Ovary (tissue), 9 donors: ENCODE results near the gene ALDH1B1. TPM values are rescaled to one million over a fixed set of nuclear protein-coding genes. Genes with fewer than 3 reads are reported as not detected.

Experiments
- DNase-seq, 5 donors: peaks; one replicate each; pipeline ENCODE4 v3.0.0-alpha.2; 2019 to 2020
- H3K27ac ChIP-seq, 2 donors: fragments of 200-600 bp; one replicate each; pipeline versions ENCODE4 v1.5.1 to v1.8.0; 2019 to 2022
- H3K27me3 ChIP-seq: fragments of 200-600 bp; one replicate; pipeline ENCODE4 v1.8.0; 2022
- H3K36me3 ChIP-seq: fragments of 200-600 bp; sonication (generic); one replicate; pipeline ENCODE4 v1.5.1; 2019
- H3K4me1 ChIP-seq: one replicate; pipeline ENCODE4 v1.8.1; 2013; ENCODE audit warnings: mild to moderate bottlenecking, moderate library complexity; ENCODE audit not compliant: insufficient read depth
- H3K4me3 ChIP-seq: fragments of 200-600 bp; sonication (generic); one replicate; pipeline ENCODE4 v1.5.1; 2017
- H3K9me3 ChIP-seq, 2 donors: fragments of 200-600 bp in 1 of 2; sonication (generic) in 1 of 2; one replicate each; pipeline versions ENCODE4 v1.5.1 to v1.8.1; 2013 to 2019; ENCODE audit warnings: mild to moderate bottlenecking in 1 of 2, moderate library complexity in 1 of 2
- CTCF ChIP-seq, 3 donors: fragments of 450-650 bp in 2 of 3; fragments of 200-600 bp in 1 of 3; IDR thresholded peaks; one replicate each; pipeline versions ENCODE4 v1.5.1 to v1.8.0; 2016 to 2022; ENCODE audit warnings: antibody characterized with exemption in 3 of 3, mild to moderate bottlenecking in 1 of 3
- EP300 ChIP-seq: sonication (generic); formaldehyde crosslinking; IDR thresholded peaks from one replicate; pipeline ENCODE4 v1.6.1; 2017; ENCODE audit warnings: antibody characterized with exemption
- POLR2A ChIP-seq: fragments of 450-650 bp; IDR thresholded peaks from one replicate; pipeline ENCODE4 v1.6.1; 2017; ENCODE audit warnings: antibody characterized with exemption, mild to moderate bottlenecking, moderate library complexity
- WGBS, 3 donors: extraction: QIAGEN DNeasy Blood & Tissue Kit in 1 of 3; methylation state at CpG; one replicate each; pipeline versions ENCODE4 v1.1.5 to v1.1.7; 2013 to 2017; 5-methylcytosine and 5-hydroxymethylcytosine counted together
- intact Hi-C, 4 donors: fragments of 100-400 bp; cut with DNase I; formaldehyde crosslinking; loops; one replicate each; pipeline versions ENCODE4 v1.11.0 to v1.15.1; 2022 to 2023
- polyA plus RNA-seq, 2 donors: library from polyadenylated mRNA; stranded (reverse); fragments of 200-250 nt in 1 of 2; fragments of 350-450 nt in 1 of 2; fragmentation: Illumina TruSeq in 1 of 2; extraction: RNeasy Lipid Tissue Mini Kit (QIAGEN cat#74804) in 1 of 2; gene quantifications; one replicate each; pipeline ENCODE4 v1.2.3, GENCODE V29; 2013 to 2014
- total RNA-seq, 7 donors: library from RNA; depleted of rRNA in 2 of 7; stranded (reverse); fragments of >200 nt in 2 of 7; fragmentation: NEBNext Ultra II Directional in 3 of 7; extraction: Animal tissue kit (Norgen Biotek cat#: 25700) in 3 of 7; gene quantifications; one replicate each; pipeline versions ENCODE4 v1.1.0 to v1.2.4, GENCODE V29; 2016 to 2023
- donor health status: DM: no; HTN: no; CAD: no; lungs with moderate emphysema.
- donor health status: DM: no; HTN: no; CAD: no.
- donor health status: Bipolar disorder and iron deficiency.
- donor health status: DM: yes; HTN: yes; CAD: no.
- donor health status: DM: no; HTN: no; CAD: no.
- donor health status: DM: yes; HTN: yes; CAD: no.

ALDH1B1 gene
- total and polyA plus RNA-seq, 9 donors, result 7.9 to 47.2 (median 24.3) TPM

DNA sequence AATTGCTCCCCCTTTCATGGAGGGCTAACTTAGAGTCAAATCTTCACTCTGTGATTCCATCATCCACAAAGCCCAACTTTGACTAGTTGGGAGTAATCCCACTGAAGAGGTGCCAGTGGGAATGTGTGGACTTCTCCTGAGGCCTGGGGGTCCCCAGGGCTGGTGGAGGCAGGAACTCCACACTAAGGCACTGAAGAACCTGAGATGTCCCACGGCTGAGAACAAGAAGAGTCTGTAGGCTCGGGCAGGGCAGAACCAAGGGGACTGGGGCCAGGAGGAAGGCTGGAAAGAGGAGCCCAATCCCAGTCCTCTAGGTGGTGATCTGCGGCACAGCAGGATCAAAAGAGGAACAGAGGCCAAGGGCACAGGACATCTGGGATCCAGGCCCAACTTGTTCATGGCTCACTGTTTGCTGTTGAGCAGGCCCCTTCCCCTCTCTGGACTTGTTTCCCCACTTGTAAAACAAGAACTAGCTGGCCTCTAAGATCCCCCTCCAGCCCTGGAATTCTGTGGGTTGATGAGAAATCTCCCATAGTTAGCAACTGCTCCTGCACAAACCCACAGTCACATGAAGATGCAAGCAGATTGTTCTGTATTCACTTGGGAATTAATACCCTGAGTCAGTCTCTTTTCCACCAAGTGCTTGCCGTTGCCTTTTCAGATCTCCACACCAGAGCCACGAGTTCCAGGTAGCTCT, 32.7 kb upstream of the ALDH1B1 start:
- Histone ChIP-seq H3K4me1 (peaks cover 8% of the 10 kb centered on the region), H3K27me3 (no peaks in the 10 kb centered on the region), H3K4me3 (no peak overlapping the region), H3K36me3 (no peaks in the 10 kb centered on the region), H3K9me3 (no peaks in the 10 kb centered on the region), H3K27ac (no peak overlapping the region)
- intact Hi-C loops, result loop anchor here (2.0 to 10.0 kb wide), 8 partner anchors 55 to 448 kb away; no protein-coding TSS in a partner anchor
- DNase-seq, result no peak
- no peak for TF ChIP-seq POLR2A
- no peak for TF ChIP-seq EP300
- no peak for TF ChIP-seq CTCF (IDR thresholded peaks at IDR 0.05)
- WGBS, 3 donors, result 62 to 68% (median 68%) methylated on average over 5 of the region's 5 CpGs

GRCh38 chr9:38360839-38361472, 31.5 kb upstream of the ALDH1B1 start:
- 60 to 68% (median 68%) methylated on average over 7 of the region's 7 CpGs for WGBS, 3 donors
- peaks cover 8% of the 10 kb centered on the region for H3K4me1 ChIP-seq
- intact Hi-C loops, result loop anchor here (2.0 to 10.0 kb wide), 7 partner anchors 54 to 449 kb away; no protein-coding TSS in a partner anchor
- no peaks in the 10 kb centered on the region for H3K27me3 ChIP-seq
- H3K36me3 ChIP-seq, result no peaks in the 10 kb centered on the region
- TF ChIP-seq CTCF (IDR thresholded peaks at IDR 0.05) (no peak), POLR2A (no peak), EP300 (no peak)
- DNase-seq, result no peak
- no peak overlapping the region for H3K27ac ChIP-seq
- H3K4me3 ChIP-seq, result no peak overlapping the region
- H3K9me3 ChIP-seq, result no peaks in the 10 kb centered on the region

DNA sequence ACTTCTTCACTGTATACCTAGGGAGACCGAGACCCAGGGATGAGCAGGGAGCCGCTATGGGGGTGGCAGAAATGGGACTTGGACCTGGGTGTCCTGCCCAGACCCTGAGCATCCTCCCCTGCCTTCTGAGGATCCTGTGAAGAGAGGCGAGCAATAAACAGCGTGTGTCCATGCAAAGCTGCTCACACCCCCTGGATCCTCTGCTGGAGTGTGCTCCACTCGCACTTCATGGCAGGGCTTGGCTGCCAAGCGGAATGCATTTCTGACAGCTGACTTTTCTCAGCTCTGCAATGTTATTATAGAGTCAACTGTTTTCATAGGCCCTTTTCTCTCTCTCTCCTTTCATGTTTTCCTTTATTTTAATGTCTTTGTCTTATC, 31.0 kb upstream of the ALDH1B1 start:
- WGBS, 3 donors, result 35 to 50% (median 46%) methylated on average over 6 of the region's 6 CpGs
- intact Hi-C loops, result loop anchor here (2.0 to 10.0 kb wide), 7 partner anchors 53 to 449 kb away; no protein-coding TSS in a partner anchor
- Histone ChIP-seq H3K27ac (no peak overlapping the region), H3K4me3 (no peak overlapping the region), H3K4me1 (peaks cover 8% of the 10 kb centered on the region), H3K27me3 (no peaks in the 10 kb centered on the region), H3K9me3 (no peaks in the 10 kb centered on the region), H3K36me3 (no peaks in the 10 kb centered on the region)
- no peak for TF ChIP-seq POLR2A
- no peak for TF ChIP-seq CTCF (IDR thresholded peaks at IDR 0.05)
- no peak for TF ChIP-seq EP300
- peak in 3 of 5 donors; percentile 34 to 46 (median 36) for DNase-seq

DNA sequence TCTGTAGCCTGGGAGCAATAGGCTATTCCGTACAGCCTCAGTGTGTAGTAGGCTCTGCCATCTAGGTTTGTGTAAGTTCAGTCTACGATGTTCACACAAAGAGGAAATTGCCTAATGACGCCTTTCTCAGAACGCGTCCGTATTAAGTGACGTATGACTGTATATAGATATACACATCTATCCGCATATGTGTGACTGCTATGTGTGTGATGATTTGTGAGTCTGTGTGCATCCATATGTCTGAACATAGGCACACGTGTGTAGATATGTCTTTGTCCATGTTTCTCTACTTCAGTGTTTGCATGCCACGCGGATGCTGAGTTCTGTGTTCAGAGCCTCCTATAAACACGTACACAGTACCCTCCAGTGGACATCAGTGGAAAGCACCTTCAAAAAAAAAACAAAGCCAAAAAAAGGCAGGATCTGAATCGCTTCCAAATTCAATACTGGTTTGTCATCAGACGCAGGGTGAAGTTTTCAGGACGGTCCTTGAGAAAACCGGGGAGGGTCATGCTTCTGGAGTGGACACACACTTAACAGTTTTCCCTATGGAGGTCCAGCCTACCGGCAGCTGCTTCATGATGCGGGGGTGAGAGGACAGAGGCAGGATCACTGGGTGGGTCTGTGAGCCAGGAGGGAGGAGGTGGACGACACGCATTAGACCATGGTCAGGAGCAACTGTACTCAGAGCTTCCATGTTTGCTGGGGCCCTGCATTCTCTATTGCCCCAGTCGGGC, 29.5 kb upstream of the ALDH1B1 start:
- Histone ChIP-seq H3K9me3 (no peaks in the 10 kb centered on the region), H3K4me3 (no peak overlapping the region), H3K4me1 (peaks cover 8% of the 10 kb centered on the region), H3K36me3 (no peaks in the 10 kb centered on the region), H3K27me3 (no peaks in the 10 kb centered on the region), H3K27ac (no peak overlapping the region)
- peak; percentile 40 to 54 (median 51) for DNase-seq
- WGBS, 3 donors, result 32 to 36% (median 35%) methylated on average over 21 of the region's 21 CpGs
- intact Hi-C loops, result loop anchor here (5.0 to 10.0 kb wide), 6 partner anchors 52 to 451 kb away; no protein-coding TSS in a partner anchor
- TF ChIP-seq CTCF (IDR thresholded peaks at IDR 0.05), result peak; percentile 48 to 63 (median 55)
- TF ChIP-seq EP300, result no peak
